ENCODE measurements around the gene RAD51B.

RAD51B gene

GRCh38 chr14:68461086-68461485 is 641.5 kb downstream of the RAD51B start:
- TF ChIP-seq, protein P1, sequence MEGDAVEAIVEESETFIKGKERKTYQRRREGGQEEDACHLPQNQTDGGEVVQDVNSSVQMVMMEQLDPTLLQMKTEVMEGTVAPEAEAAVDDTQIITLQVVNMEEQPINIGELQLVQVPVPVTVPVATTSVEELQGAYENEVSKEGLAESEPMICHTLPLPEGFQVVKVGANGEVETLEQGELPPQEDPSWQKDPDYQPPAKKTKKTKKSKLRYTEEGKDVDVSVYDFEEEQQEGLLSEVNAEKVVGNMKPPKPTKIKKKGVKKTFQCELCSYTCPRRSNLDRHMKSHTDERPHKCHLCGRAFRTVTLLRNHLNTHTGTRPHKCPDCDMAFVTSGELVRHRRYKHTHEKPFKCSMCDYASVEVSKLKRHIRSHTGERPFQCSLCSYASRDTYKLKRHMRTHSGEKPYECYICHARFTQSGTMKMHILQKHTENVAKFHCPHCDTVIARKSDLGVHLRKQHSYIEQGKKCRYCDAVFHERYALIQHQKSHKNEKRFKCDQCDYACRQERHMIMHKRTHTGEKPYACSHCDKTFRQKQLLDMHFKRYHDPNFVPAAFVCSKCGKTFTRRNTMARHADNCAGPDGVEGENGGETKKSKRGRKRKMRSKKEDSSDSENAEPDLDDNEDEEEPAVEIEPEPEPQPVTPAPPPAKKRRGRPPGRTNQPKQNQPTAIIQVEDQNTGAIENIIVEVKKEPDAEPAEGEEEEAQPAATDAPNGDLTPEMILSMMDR (IDR thresholded peaks at IDR 0.05; ENCODE audit: low read depth, low read length, missing control alignments), result no peak
- DNase-seq, result no peak
- Histone ChIP-seq H3K4me3 (ENCODE audit: low read depth, low read length) (no peak overlapping the region), H3K36me3 (replicated peaks) (no peaks in the 10 kb centered on the region), H3K27me3 (replicated peaks) (no peaks in the 10 kb centered on the region), H3K27ac (no peak overlapping the region)
- in situ Hi-C loops (cut with HindIII; ENCODE audit: low pct_ligation_motif_present, low sequenced_read_pairs), result no loop called here

GRCh38 chr14:68462683-68463082 is 643.1 kb downstream of the RAD51B start:
- Histone ChIP-seq H3K36me3 (replicated peaks) (no peaks in the 10 kb centered on the region), H3K4me3 (ENCODE audit: low read depth, low read length) (no peak overlapping the region), H3K27ac (no peak overlapping the region), H3K27me3 (replicated peaks) (no peaks in the 10 kb centered on the region)
- in situ Hi-C loops (cut with HindIII; ENCODE audit: low pct_ligation_motif_present, low sequenced_read_pairs), result no loop called here
- TF ChIP-seq, protein P1 (IDR thresholded peaks at IDR 0.05; ENCODE audit: low read depth, low read length, missing control alignments), result peak; percentile 49
- DNase-seq, result no peak

- Histone ChIP-seq H3K27ac (no peak overlapping the region), H3K27me3 (replicated peaks) (no peaks in the 10 kb centered on the region), H3K4me3 (ENCODE audit: low read depth, low read length) (no peak overlapping the region), H3K36me3 (replicated peaks) (no peaks in the 10 kb centered on the region)
- TF ChIP-seq, protein P1 (IDR thresholded peaks at IDR 0.05; ENCODE audit: low read depth, low read length, missing control alignments), result no peak
- DNase-seq, result no peak
- in situ Hi-C loops (cut with HindIII; ENCODE audit: low pct_ligation_motif_present, low sequenced_read_pairs), result no loop called here
Measured at GRCh38 chr14:68463299-68463698, 643.7 kb downstream of the RAD51B start.

DNA sequence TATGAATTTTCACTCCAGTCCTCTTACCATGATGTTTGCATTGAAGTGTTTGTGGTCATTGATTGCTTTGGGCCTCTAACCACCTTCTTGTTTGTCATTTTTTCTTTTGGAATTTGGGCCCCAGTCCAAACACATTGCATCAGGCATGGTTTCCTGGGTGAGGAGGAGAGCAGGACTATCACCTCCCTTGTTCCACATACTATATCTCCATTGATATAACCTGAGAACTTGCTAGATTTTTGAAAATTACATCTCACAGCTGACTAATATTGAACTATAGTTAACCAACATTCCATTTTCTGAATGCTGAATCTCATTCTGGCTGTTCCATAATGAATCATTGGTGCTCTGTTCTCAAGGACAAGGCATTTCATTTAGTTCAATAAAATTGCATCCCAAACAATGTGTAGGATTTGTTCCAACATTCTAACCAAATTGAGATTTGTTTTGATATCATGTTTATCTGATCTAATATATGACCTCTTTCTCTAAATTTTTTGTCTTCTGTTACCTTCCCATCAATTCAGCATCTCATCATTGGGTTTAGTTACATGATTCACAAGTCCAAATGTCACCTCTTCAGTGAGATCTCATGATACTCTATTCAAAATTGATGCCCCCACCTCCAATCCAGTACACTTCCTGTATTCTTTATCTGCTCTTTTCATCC is 644.3 kb downstream of the RAD51B start:
- Histone ChIP-seq H3K27ac (no peak overlapping the region), H3K36me3 (replicated peaks) (no peaks in the 10 kb centered on the region), H3K4me3 (ENCODE audit: low read depth, low read length) (no peak overlapping the region), H3K27me3 (replicated peaks) (no peaks in the 10 kb centered on the region)
- no peak for DNase-seq
- in situ Hi-C loops (cut with HindIII; ENCODE audit: low pct_ligation_motif_present, low sequenced_read_pairs), result no loop called here
- TF ChIP-seq, protein P1 (IDR thresholded peaks at IDR 0.05; ENCODE audit: low read depth, low read length, missing control alignments), result no peak

DNA sequence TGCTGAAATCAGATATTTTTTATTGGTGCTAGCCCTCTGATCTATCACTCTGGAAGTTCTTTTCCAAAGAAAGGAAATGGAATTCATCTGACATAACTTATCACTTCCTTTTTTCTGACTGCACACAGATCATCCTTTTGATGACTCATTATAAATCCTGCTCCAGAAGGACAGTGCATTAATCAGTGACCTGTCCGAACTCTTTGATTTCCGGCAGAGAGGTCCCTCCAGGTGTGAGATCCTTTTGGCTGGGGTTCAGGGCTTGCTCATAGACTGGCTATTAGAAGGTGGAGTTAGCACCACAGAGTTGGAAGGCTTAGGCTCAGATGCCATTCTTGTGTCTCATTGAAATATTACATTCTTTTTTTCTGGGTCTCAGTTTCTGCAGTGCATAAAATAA is 645.1 kb downstream of the RAD51B start:
- in situ Hi-C loops (cut with HindIII; ENCODE audit: low pct_ligation_motif_present, low sequenced_read_pairs), result no loop called here
- no peak overlapping the region for H3K4me3 ChIP-seq (ENCODE audit: low read depth, low read length)
- no peak overlapping the region for H3K27ac ChIP-seq
- no peaks in the 10 kb centered on the region for H3K36me3 ChIP-seq (replicated peaks)
- DNase-seq, result peak; percentile 65
- H3K27me3 ChIP-seq (replicated peaks), result no peaks in the 10 kb centered on the region
- TF ChIP-seq, protein P1 (IDR thresholded peaks at IDR 0.05; ENCODE audit: low read depth, low read length, missing control alignments), result no peak

DNA sequence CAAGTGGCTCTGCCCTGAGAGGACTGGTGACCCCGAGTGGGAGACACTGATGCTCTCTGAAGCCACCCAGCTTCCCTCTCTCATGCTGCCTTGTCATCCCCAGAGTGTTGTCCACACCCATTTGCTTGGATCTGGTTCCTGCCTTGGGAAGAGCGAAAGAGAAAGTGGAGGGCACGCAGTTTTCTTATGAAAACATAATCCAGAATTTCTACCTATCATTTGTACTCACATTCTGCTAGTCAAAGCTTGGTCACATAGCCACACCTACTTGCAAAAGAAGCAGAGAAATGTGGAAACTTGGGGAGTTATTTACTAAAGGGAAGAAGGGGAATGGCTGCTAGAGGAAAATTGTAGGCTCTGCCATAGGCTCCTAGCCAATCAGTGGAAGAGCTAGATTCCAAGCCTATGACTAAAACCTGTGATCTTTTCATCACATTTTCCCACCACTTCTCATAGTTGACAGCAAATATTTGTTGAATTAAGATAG is 647.0 kb downstream of the RAD51B start:
- H3K4me3 ChIP-seq (ENCODE audit: low read depth, low read length), result no peak overlapping the region
- no peaks in the 10 kb centered on the region for H3K27me3 ChIP-seq (replicated peaks)
- peak; percentile 79 for DNase-seq
- TF ChIP-seq, protein P1 (IDR thresholded peaks at IDR 0.05; ENCODE audit: low read depth, low read length, missing control alignments), result no peak
- in situ Hi-C loops (cut with HindIII; ENCODE audit: low pct_ligation_motif_present, low sequenced_read_pairs), result no loop called here
- peak overlapping the region; percentile 56 for H3K27ac ChIP-seq
- H3K36me3 ChIP-seq (replicated peaks), result no peaks in the 10 kb centered on the region
